GM21381 (cell line): ENCODE results near the gene EN1.

Experiments used
- ATAC-seq: cut with Tn5 transposase; IDR thresholded peaks from one replicate; pipeline ENCODE4 v1.9.1; 2021; ENCODE audit warnings: mild to moderate bottlenecking, moderate library complexity; ENCODE audit not compliant: unreplicated experiment

The EN1 gene

DNA sequence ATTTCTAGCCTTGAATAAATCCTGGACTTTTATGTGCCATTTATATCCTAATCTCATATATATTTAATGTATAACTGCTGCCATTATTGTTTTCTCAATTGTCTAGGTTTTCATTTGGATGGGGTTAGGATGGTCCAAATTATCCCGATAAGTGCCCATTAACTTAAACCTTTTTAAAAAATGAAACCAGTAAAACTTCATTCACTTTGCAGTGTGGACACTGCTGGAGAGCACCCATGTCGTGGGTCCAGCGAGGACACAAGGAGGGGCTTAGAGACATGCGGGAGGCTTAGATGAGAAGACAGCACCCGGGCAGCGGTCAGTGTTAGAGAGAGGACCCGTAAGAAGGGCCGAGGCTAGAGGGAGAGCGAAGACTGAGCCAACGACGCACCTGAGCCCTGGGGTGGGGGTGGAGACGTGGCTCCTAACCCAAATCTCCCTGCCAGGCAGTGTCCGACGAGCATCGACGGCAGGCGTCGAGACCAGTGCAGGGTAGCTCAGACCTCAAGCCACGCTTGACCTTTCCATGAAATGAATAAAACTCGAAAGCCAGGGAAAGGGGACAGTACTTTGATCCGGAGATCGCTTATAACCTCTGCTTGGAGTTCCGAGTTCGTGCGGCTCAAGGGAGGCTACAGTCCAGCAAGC is 9.0 kb upstream of the EN1 start:
- no peak for ATAC-seq

DNA sequence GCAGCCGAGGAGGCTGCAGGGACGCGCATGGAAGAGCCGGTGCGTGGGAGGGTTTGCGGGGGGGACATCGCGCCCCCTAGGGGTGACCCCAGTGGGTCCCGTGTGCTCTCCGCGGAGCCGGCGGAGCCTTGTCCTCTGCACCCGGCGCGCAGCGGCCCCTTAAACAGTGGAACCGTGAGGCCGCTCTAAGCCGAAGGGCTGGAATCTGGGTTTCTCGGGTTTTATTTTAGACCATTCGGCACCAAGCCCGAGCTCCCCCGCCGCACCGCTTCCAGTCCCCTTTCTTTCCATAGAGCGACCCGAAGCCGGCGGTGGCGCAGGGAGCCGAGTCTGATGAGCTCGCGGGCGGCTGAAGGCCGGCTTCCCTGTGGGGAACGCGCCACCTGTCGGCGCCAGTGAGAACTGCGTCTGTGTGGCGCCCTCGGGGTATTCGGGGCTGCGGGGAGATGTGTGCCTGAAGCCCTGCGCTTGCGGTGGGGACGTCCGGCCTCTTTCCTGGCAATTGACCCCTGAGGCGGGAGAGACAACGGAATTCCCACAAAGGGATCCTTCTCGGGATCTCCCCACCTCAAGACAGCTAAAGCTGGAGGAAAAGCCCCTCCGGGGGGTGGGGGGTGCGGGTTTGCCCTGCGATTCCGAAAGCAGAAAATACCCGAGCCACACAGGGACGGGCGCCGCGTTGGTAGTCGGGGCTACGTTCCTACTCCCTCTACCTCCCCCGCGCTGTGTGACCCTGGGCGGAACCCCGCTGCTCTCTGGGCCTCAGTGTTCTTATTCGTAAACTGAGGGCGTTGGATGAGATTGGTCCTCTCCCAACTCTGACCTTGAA is 8.2 kb upstream of the EN1 start:
- peak; percentile 86 for ATAC-seq

DNA sequence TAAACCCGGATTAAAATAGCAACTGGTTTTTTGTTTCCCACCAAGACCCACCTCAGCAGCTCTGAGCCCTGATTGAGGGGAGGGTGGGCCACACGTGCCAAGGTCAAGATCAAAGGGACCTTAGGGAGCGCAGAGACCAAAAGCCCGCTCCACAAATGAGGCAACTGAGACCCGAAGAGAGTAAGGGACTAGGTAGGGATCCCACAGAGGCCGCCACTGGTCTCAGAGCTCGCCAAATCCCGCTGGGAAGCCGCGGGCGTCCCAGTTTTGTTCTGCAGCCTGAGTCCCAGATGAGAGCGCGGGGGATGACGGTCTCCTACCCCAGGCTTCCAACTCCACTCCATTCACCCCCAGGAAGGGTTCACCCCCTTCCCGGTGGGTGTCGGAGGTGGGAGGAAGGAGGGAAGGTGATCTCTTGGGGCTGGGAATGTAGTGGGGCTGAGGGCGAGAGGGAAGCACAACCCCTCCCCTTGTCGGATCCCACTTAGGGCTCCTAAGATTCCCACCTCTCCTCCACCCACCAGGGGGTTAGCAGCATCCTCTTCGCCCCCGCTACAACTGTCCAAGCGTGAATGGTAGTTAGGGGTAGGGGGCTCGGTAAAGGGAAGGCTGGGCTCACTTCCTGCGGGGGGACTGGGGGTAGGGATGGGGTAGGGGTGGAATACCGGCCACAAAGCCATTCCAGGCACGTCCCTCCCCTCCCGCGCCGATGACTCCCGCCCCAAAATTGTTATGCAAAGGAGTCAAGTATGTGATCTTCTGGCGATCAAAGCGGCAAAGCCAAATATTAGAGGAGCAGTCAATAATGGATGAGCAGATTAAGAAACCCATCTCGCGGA is 7.3 kb upstream of the EN1 start:
- no peak for ATAC-seq

DNA sequence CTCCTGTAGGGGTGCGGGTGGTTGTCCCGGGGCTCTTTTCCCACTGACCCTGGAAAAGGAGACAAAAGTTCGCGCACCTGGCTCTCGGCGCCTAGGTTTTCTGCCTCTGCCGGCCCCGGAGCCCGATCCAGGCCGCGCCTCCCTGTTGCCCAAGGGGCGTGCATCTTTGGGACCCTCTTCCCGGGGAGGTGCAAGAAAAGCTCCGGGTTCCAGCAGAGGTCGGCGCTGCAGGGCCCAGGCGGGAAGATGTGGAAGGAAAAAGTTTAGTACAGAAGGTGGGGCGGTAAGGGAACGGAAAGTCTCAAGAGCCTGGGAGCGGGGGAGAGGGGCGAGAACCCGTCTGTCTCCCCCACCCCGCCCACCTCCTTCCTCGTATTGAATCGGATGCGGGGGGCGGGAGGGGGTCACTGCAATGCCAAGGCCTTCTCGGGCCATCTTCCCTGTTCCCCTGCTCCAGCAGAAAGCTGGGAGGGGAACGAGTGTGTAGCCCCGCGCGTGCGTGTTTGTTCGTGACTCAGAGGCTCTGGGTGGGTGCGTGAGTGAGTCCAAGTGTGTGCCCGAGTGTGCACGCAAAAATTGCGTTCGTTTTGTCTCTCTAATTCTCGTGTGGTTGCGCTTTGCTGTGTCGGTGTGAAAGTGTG is 6.3 kb upstream of the EN1 start:
- no peak for ATAC-seq

DNA sequence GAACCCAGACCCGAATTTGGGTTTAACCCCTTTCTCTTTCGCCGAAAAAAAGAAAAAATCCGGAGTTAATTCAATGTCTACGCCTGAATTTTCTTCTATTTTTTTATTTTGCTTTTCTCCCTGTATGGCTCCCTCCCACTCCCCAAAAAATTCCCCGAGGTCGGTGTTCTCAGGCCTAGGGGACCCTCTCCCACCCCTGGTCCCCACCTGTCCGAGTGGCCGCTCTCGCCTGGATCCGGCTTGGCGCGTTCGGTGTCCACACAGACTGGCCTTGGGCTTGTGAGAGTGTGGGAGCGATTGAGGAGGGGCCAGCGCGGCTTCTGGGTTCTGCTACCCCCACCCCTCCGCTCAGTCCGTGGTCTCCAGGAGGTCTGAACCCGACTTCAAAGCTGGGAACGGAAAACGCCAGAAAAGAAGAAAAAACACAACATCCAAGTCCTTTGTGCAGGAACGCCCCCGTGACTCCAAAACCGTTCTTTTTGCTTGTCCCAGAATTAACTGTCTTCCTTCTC is 5.7 kb upstream of the EN1 start:
- ATAC-seq: no peak

DNA sequence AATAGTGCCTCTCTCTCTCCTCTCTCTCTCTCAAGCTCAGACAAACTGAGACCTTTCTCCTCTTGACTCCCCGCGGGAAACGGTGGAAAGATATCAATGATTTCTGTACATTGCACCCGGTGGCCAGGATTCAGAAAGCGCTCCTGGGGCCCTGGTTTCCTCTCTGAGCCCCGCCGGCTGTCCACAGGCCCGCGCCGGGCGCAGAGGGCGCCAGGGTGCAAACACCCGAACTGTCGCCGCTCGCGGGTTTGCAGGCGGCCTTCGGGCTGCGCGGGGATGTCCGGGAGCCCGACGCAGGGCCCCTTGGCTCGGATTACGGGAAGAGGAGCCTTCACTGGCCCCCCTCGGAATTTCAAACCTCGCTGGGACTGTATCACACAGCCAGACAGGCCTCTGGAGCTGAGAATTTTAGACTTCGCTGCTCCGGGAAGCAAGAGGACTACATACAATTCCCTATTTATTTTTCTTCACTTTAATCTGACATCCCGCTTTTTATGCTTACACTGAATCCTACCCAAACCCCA is 5.2 kb upstream of the EN1 start:
- ATAC-seq: no peak

DNA sequence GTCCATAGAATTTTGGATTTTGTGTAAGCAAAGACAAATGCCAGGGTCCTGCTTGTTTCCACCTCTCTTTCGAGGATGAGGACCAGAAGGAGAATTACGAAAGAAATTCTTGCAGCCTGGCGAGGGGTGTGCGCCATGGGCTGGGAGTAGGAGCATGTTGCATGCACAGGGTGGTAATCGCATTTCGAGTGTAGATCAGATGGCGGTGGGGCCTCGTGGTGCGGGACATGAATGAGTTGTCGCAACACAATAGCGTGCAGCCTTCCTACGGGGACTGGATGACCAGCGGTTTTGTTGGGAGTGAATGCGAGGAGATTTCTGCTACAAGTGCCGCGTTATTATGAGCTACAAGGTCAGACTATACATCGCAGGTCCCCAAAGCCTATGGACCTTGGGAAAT is 4.2 kb upstream of the EN1 start:
- ATAC-seq: no peak

DNA sequence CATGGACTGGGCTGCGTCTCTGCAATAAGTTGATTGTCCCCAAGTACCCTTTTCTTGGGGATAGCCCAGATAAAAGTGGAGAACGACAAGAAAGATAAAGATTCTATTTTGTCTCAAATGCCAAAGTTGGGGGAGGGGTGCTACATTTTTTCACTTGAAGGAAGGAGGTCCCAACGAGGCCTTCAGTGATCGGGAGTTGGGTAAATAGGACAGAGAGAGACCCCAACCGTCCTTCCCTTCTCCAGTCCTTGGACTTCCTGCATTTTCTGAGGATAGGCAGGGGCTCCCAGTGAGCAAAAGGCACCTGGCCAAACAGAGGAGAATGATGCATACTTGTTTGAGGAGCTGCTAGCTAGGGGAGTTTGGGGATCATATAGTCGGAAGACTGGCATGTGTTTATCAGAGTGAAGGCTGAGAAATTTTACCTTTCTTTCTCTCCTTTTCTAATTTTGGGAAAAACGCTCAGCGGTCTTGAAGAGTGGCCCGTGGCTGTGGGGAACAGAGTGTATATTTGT is 3.5 kb upstream of the EN1 start:
- ATAC-seq: no peak

DNA sequence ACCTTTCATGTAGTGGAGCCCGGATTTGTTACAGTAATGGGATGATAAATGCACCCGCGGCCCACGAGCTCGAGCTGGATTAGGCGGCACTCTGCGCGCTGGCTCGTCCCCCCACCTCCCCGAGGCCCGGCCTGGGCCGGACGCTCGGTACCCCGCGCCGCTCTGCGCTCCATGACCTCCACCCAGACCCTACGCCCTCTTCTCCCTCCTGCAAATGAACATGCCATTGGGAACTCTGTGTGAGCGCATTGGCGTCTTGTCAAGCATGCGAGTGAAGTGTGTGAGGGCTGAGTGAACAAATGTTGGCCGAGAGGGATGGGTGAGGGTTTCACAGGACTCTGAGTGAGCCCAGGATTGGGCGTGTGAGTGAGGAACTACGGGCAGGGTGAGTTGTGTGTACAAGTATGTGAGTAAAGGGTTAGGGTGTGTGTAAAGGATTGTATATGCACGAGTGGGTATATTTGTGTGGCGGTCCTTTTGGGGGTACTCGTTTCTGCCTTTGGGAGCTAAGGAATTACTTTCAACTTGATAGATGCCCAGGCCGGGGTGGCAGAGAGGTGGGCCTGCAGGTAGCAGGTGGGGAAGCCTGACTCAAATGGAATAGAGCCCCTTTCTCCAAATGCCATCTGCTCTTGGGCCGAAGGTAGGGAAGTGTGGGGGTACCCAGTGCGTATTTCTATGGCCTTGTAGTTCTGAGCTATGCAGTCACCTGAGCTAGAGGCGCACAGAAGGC is 2.9 kb upstream of the EN1 start:
- no peak for ATAC-seq

DNA sequence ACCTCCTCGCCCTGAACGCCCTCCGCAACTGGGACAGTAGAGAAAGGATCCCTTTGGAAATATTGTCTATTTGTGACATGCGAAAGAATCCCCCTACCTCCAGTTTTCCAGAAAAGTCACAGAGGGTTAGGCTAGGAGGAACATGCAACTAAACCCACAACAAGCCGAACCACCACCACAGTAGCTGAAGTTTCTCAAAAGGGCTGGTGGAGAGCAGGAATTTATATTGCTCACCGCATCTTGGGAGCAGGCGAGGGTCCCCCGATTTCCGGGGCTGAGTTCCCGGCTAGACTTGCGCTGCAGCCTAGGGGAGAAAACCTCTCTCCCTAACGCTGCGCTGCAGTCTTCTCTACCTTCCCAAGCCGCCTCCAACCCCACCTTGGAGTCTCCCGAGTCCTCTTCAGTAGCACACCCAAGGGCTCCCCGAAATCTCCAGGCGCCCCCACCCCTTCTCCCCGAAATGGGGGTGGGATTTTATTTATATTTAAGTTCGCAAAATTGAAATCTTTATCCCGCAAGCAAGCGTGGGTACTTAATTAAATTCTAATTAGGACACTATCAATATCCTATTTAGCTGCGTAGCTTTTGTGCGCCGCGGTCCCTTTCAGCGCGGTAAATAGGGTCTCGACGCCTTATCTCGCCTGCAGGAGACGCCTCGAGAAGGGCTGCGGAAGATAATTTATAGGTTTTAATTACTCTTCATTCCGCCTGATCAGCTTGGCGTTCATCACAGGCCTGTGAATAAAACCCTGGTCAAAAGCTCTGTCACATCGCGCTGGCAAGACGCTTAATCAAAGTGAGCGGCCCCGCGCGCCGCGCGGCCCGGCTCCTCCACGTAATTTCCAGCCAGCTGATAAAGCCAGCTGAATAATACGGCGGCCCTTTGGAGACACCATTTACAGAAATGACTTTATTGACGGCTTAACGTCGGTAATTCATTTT is 2.0 kb upstream of the EN1 start:
- no peak for ATAC-seq

DNA sequence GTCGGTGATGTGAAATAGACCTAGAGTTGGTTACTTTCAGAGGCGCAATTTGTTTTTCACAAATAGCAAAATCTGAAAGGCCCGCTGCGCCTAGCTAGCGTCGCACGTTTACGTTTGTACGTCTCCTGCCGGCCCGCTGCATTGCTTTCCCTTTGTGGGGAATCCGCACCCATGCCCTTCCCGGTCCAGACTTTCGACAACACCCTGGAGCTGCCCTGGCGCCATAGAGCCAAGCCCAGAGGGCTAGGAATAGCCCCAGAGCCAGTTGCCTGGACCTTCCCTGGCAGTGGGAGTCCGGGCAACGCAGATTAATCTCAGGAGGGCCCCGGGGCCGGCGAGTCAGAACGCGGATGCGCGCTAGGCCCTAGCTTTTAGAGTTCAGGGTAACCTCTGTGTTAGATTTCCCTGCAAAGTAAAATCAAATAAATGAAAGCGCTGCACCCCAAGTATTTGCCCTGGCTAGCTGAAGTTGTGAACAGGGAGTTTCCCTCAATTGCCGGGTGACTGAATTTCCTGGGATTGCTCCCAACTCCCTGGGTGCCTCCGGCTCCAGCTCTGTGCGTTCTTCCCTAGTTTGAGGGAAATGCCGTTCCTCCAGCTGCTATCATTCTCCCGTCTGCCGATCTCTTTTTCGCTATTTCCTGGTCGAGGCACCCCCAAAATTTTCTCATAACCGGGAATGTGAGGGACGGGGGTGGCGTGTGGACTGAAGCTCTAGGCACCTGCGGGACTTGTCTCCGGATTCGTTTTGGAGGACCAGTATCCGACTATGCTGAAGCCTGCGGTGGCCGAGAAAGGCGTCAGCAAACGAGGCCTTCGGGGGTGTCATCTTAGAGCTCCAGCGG is 1.2 kb upstream of the EN1 start:
- no peak for ATAC-seq

DNA sequence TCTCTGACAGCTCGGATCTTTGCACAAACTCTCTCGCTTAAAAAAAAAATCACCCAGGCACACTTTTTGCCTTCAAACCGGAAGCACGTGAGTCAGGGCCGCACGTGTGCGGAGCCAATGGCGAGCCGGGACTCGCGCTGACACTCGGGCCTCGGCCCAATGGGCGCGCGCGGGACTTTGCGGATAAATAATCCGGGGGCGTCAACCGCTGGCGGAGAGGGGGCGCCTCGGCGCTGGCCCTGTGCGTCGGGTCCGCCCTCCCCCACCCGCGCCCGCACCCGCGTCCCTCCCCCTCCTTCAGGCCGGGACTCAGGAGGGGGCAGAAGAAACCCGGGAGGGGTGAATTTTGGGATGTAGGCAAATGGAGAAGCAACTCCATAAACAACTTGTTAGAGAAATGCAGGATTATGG is 319 bp upstream of the EN1 start:
- no peak for ATAC-seq

DNA sequence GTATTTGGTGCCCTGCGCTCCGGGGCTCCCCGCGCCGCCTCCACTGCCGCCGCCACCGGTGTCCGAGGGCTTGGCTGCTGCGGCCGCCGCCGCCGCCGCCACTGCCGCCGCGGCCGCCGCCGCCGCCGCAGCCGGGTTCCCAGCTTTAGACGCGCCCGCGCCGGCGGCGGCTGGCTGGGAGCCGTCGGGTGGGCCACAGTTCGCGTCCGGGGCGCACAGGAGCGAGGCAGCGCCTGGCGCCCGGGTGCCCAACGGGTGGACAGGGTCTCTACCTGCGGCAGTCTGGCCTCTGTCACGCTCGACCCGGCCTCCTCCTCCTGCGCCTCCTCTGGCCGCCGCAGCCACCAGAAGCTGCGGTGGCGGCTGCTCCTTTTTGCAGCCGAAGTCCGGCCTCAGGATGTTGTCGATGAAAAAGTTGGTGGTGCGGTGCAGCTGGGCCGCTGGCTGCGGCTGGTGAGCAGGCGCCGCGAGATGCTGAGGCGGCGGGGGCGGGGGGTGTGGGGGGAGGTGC is 951 bp downstream of the EN1 start:
- no peak for ATAC-seq

DNA sequence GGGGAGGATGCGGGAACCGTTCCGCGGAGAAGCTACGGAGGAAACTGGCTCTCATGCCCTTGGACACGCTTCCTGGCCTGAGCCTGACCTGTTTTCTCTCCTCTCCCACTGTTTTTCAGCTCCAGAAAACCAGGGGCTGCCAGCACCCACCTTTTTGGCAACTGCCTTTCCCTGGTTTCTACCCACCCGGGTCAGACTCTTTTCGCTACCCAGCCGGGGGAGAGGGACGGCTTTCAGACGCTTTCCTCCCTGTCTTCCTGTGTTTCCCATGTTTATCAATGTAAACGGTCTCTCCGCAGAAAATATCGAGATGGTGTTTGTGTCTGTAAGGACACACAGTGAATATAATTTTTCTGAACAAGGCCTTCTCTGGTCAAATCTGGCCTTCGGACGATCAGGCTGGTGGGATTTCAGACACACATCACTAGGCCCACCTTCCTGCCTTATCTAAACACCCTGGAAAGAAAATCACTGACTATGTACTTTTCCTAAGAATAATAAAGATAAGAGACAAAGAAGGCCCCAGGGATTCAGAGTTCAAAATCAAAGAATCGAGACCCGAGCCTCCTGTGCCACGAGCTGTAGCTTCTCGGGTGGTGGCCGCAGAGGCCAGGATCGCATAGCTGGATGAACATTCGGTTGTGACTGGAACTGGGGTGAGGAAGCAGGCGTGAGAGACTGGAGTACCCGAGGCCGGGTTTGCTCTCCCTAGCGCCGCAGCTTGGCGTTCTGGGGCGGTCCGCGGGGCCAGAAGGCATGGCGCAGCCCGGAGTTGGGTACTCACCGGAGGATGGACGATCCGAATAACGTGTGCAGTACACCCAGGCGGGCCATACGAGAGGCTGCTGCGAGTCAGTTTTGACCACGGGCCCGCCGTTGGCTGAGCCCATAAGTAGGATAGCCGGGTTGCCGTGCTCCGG is 1.7 kb downstream of the EN1 start:
- ATAC-seq: no peak

DNA sequence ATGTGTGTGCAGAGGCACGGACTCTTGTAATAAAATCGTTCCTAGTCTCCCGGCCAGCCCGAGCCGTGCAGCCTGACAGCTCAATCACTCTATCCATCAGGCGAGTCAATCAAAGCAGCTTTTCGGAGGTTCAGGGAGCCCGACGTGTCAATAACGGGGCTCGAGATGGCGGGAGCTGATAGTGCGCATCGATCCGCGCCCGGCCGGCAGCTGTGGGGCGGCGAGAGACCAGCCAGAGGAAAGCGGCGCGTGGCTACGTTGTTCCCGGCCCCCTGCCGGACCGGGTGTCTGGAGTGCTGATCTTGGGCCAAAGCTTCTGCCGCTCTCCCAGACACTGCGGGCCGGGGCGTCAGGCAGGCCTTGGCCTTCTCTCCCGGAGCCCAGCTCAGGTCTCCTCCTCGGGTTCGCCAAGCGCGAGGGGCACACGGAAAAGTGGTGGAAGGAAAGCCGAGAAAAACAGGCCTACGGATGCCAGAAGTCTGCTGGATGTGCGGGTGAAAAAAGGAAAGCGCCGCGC is 2.4 kb downstream of the EN1 start:
- ATAC-seq: no peak

DNA sequence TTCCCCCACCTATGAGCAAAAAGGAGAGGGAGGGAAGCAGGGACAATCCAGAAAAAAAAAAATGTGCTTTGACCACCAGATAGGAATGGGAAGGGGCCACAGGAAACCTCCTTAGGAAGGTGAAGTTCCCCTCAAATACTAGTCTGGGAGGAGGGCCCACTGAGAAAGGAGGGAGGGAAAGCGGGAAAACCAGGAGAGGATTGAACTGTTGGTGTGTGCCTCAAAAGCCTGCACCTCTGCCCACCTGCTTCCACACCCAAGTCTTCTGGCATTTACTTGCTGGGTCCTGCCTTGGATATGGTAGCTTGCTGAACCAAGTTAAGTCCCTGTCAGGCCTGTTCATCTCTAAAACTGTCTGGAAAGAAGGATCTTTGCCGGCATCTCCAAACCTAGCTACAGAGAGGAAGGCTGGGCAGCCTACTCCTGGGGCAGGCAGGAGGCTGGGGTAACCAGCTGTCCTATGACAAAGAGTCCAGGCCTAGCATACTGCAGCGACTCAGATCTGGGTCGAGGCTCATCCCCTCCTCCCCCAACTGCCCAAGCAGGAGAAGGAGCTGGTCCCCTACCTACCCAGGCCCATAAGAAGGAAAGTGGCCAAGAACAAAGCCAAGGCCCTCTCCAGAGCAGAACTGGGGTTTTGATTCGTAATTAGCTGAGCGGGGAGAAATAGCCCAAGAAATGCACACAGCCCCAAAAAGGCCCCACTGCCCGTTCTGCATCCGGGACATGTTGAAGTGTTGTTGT is 3.0 kb downstream of the EN1 start:
- ATAC-seq: no peak
